DMS 273 (cell line): ENCODE data around the gene USP47.
A peak's percentile ranks its signal among the peaks of the same experiment; 100 is the strongest.

ENCODE experiments used
- DNase-seq: peaks from one replicate; lab custom pipeline; 2025; ENCODE audit not compliant: unreplicated experiment; lab: John Stamatoyannopoulos, UW

USP47 gene

GRCh38 chr11:11865449-11865848 is 23.7 kb downstream of the USP47 start:
- no peak for DNase-seq

- peak; percentile 7 for DNase-seq
Observed at GRCh38 chr11:11866203-11866602, 24.4 kb downstream of the USP47 start.

GRCh38 chr11:11867720-11868119 is 25.9 kb downstream of the USP47 start:
- DNase-seq: peak; percentile 11

GRCh38 chr11:11871991-11872401 is 30.2 kb downstream of the USP47 start:
- no peak for DNase-seq

- peak; percentile 43 for DNase-seq
Observed at GRCh38 chr11:11876458-11876857, 34.7 kb downstream of the USP47 start.

- DNase-seq: no peak
Observed at GRCh38 chr11:11880179-11880578, 38.4 kb downstream of the USP47 start.

GRCh38 chr11:11882539-11882938 is 40.8 kb downstream of the USP47 start:
- DNase-seq: no peak

- no peak for DNase-seq
Observed at GRCh38 chr11:11884351-11884750, 42.6 kb downstream of the USP47 start.

GRCh38 chr11:11884774-11885481 is 43.2 kb downstream of the USP47 start:
- no peak for DNase-seq

- DNase-seq: no peak
Observed at GRCh38 chr11:11894486-11894885, 52.7 kb downstream of the USP47 start.

GRCh38 chr11:11895672-11896071 is 53.9 kb downstream of the USP47 start:
- no peak for DNase-seq

GRCh38 chr11:11898648-11899047 is 56.9 kb downstream of the USP47 start:
- no peak for DNase-seq

GRCh38 chr11:11899401-11899800 is 57.6 kb downstream of the USP47 start:
- DNase-seq: no peak

GRCh38 chr11:11901929-11902328 is 60.2 kb downstream of the USP47 start:
- no peak for DNase-seq

- DNase-seq: no peak
Observed at GRCh38 chr11:11909727-11910126, 68.0 kb downstream of the USP47 start.

- DNase-seq: peak; percentile 35
Observed at GRCh38 chr11:11910541-11910940, 68.8 kb downstream of the USP47 start.

GRCh38 chr11:11913395-11913794 is 71.6 kb downstream of the USP47 start:
- no peak for DNase-seq

GRCh38 chr11:11915625-11916024 is 73.9 kb downstream of the USP47 start:
- no peak for DNase-seq

- no peak for DNase-seq
Observed at GRCh38 chr11:11916981-11917399, 75.2 kb downstream of the USP47 start.

GRCh38 chr11:11923828-11924227 is 82.1 kb downstream of the USP47 start:
- no peak for DNase-seq

- DNase-seq: no peak
Observed at GRCh38 chr11:11929920-11930319, 88.1 kb downstream of the USP47 start.

GRCh38 chr11:11931461-11932055 is 89.8 kb downstream of the USP47 start:
- DNase-seq: peak; percentile 65

GRCh38 chr11:11935536-11935935 is 93.8 kb downstream of the USP47 start:
- no peak for DNase-seq
